Measurements from ENCODE around the gene ZNFX1.

Gene ZNFX1

GRCh38 chr20:49278818-49279676 lies 1.2 kb upstream of the ZNFX1 start:
- DNase-seq: peak; percentile 78

GRCh38 chr20:49277786-49278035 lies 146 bp downstream of the ZNFX1 start:
- no peak for DNase-seq

- DNase-seq: peak; percentile 83
These were observed 684 bp downstream of the ZNFX1 start for GRCh38 chr20:49276961-49277785.

GRCh38 chr20:49276161-49276960 lies 1.5 kb downstream of the ZNFX1 start:
- peak; percentile 83 for DNase-seq

GRCh38 chr20:49275636-49276035 lies 2.2 kb downstream of the ZNFX1 start:
- no peak for DNase-seq

- DNase-seq: no peak
These were observed 2.6 kb downstream of the ZNFX1 start for GRCh38 chr20:49275216-49275615.

GRCh38 chr20:49273696-49274277 lies 4.1 kb downstream of the ZNFX1 start:
- peak; percentile 42 for DNase-seq

- no peak for DNase-seq
These were observed 5.2 kb downstream of the ZNFX1 start for GRCh38 chr20:49272654-49273053.

GRCh38 chr20:49270736-49271135 lies 7.1 kb downstream of the ZNFX1 start:
- peak; percentile 45 for DNase-seq

GRCh38 chr20:49270177-49270576 lies 7.7 kb downstream of the ZNFX1 start:
- peak; percentile 58 for DNase-seq

GRCh38 chr20:49268600-49269365 lies 9.1 kb downstream of the ZNFX1 start:
- no peak for DNase-seq

GRCh38 chr20:49267327-49267726 lies 10.5 kb downstream of the ZNFX1 start:
- DNase-seq: no peak

- DNase-seq: no peak
These were observed 15.4 kb downstream of the ZNFX1 start for GRCh38 chr20:49262444-49262843.

- no peak for DNase-seq
These were observed 16.7 kb downstream of the ZNFX1 start for GRCh38 chr20:49261173-49261572.

- no peak for DNase-seq
These were observed 17.6 kb downstream of the ZNFX1 start for GRCh38 chr20:49260218-49260617.

GRCh38 chr20:49259799-49260198 lies 18.1 kb downstream of the ZNFX1 start:
- peak; percentile 46 for DNase-seq

- peak; percentile 57 for DNase-seq
These were observed 18.6 kb downstream of the ZNFX1 start for GRCh38 chr20:49259284-49259683.

- no peak for DNase-seq
These were observed 21.6 kb downstream of the ZNFX1 start for GRCh38 chr20:49256261-49256660.

- DNase-seq: no peak
These were observed 25.1 kb downstream of the ZNFX1 start for GRCh38 chr20:49252556-49253350.

GRCh38 chr20:49248879-49249665 lies 28.8 kb downstream of the ZNFX1 start:
- peak; percentile 61 for DNase-seq
